DMS 273 (cell line): ENCODE data around the gene ATP6V0C.
A peak's percentile ranks its signal among the peaks of the same experiment; 100 is the strongest.
"Not testable (repeated sequence)": the region's sequence is repeated elsewhere in the genome, so short reads cannot be mapped to it uniquely, and the experiment has no call there.

ENCODE experiments used
- DNase-seq: peaks from one replicate; lab custom pipeline; 2025; ENCODE audit not compliant: unreplicated experiment; lab: John Stamatoyannopoulos, UW

Gene ATP6V0C

DNA sequence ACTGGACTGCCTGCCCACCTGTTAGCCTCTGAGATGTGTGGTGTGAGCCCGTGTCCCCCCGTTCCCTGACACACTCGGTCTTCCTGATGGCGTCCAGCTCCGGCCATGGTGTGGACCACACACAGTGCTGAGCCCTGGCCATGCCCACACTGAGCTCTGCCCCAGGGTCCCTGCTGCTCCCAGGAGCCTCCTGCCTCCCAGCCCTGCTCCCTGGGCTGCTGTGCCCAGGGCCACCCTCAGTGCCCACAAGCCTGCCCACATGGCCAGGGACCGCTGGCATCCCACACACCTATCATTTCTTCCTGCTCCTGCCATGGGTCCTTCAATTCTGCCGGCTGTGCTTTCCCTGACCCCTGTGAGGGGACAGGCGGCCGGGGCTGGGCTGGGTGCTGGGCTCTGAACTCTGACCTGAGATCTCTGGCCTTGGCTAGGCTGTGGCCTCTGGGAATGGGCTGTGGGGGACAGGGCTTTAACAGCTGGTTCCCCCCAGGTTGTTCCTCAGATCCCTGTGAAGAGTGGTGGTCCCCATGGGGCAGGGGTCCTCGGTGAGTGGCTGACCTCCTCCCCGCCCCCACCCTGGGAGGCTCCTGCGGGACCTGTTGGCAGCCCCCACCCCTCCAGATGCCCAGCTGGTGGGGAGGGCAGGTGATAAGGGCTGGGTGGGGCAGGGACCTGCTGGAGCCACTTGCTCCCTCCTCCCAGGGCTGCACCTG lies 13.5 kb downstream of the ATP6V0C start:
- DNase-seq, result no peak

DNA sequence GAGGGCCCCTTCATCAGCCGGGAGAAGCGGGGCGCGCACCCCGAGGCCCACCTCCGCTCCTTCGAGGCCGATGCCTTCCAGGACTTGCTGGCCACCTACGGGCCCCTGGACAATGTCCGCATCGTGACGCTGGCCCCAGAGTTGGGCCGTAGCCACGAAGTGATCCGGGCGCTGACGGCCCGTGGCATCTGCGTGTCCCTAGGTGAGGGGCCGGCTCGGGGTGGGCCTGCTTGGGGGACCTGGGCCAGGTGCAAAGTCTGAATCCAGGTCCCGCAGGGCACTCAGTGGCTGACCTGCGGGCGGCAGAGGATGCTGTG lies 14.0 kb downstream of the ATP6V0C start:
- no peak for DNase-seq

DNA sequence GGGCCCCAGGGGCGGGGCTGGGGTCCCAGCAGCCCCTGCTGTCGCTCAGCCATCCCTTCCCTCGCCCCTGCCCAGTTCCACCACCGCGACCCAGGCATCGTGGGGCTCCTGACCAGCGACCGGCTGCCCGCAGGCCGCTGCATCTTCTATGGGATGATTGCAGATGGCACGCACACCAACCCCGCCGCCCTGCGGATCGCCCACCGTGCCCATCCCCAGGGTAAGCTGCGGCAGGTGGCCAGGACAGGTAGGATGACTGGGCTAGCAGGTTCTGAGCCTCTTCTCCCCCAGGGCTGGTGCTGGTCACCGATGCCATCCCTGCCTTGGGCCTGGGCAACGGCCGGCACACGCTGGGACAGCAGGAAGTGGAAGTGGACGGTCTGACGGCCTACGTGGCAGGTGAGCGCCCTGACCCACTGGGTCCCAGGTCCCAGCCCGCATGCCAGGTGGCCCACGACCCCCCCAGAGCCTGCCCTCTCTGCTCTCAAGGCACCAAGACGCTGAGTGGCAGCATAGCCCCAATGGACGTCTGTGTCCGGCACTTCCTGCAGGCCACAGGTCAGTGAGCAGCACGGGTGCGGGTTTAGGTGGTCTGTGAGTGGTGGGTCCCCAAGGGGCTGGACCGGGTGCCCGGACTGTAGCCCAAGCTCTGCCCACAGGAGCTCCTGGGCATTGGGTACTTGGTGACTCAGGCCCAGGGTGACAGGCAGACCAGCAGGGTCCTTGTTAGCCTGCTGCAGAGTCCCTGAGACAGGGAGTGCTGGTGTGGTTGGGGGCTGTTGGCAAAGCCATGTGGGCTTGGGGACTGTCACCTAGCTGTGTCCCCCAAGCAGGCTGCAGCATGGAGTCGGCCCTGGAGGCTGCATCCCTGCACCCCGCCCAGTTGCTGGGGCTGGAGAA lies 14.7 kb downstream of the ATP6V0C start:
- DNase-seq, result no peak

DNA sequence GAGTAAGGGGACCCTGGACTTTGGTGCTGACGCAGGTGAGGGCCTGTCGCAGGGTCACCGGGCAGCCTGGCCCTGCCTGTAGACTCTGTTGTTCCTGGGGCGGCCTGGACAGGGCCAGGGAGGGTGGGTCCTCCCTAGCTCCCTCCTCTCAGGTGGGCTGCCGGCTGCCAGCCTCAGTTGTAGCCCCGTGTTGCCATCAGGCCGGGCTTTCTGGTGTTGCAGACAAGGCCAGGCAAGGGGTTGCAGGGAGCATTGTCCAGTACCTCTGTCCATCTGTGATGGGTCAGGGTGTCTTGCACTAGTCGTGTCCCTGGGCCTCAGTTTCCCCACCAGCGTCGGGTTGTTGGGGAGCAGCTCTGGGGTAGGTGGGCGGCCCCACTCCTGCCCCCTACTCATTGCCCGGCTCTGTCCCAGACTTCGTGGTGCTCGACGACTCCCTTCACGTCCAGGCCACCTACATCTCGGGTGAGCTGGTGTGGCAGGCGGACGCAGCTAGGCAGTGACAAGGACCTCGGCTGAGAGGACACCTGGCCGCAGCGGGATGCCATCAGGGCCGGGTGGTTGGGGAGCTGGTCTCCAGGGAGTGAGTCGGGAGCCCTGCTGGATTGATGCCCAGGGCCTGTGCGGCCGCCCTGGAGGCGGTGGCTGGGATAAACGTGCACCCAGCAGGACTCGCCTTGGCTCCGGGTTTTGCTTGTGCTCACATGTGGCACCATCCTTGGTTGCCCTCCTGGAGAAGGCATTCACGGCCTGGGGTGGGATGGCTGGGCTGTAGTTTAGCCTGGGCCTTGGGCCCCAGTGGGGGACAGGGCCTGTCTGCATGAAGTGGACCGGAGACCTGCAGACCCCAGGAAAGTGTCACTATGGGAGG lies 15.5 kb downstream of the ATP6V0C start:
- DNase-seq, result peak; percentile 68

DNA sequence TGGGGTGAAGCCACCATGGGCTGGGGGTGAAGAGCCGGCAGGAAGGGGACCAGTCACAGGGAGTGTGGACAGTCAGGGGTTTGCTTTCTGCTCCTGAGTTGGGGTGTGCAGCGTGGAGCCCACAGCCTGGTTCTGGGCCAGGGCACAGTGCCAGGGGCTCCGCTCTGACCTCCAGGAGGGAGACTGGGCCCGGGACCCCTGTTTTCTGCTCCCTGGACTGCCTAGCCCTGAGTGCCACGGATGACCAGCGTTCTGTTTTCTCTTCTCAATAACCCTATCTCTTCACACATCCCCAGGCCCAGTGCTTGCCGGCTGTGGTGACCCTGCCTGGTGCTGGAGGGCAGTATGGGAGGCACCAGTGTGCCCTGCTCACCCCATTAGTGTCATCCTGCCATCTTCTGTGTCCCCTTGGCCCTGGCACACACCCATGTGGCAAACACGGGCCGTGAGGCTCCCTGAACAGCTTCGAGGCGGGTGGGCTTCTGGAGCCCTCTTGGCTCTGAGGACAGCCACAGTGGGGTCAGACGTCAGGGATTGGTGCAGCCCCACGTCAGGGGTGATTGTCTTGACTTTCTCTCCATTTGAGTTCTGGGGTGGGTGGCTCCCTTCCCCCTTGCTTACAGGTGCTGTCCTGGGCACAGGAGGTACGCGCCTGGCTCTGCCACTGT lies 16.3 kb downstream of the ATP6V0C start:
- no peak for DNase-seq

DNA sequence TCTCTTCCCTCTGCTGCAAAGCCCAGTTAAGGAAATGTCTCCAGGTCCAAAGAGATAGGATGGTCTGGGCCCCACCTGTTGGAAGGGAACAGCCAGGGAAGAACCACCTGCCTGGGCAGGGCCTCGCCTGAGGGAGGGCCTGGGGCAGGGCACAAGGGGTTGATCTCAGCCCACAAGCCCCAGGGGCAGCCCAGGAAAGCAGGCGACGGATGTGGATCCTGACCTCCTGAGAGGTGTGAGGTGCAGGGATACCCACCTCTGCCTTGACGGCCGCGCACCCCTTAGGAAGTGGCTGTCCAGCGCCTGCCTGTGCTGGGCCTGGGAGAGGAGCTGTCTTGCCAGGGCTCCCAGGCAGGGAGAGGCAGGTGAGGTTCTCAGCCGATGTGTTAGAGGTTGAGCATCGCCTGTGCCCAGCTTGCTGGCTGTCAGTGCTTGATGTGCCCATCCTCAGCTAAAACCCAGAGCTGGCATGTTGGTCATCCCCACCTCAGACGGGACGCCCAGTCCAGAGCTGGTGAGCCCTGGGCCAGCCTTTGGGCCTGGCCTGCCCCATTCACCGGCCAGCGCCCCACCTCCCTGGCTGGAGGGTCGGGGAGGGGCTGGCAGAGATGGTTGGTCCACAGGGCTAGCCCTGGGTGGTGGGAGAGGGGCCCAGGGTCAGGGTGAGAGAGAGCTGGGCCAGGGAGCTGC lies 17.0 kb downstream of the ATP6V0C start:
- DNase-seq, result no peak

DNA sequence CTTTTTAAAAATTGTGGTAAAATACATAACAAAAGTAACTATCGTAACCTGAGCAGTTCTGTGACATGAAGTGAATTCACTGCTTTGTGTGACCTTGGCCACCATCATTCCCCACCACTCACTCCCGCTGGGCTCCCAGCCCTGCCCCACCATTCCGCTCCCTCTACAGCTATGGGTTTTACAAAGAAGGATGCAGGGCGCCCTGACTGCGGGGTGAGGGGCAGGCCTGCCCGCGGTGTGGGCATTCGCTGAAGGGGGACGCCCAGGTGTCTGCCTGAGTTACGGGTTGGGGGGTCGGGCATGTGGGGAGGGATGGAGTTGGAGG lies 17.6 kb downstream of the ATP6V0C start, which contains the start of gene CEMP1:
CEMP1 (minus strand) TSS at position 38 of the 325 bp plus-strand sequence. CDS start 335 bp downstream, outside the sequence.
- DNase-seq, result no peak

DNA sequence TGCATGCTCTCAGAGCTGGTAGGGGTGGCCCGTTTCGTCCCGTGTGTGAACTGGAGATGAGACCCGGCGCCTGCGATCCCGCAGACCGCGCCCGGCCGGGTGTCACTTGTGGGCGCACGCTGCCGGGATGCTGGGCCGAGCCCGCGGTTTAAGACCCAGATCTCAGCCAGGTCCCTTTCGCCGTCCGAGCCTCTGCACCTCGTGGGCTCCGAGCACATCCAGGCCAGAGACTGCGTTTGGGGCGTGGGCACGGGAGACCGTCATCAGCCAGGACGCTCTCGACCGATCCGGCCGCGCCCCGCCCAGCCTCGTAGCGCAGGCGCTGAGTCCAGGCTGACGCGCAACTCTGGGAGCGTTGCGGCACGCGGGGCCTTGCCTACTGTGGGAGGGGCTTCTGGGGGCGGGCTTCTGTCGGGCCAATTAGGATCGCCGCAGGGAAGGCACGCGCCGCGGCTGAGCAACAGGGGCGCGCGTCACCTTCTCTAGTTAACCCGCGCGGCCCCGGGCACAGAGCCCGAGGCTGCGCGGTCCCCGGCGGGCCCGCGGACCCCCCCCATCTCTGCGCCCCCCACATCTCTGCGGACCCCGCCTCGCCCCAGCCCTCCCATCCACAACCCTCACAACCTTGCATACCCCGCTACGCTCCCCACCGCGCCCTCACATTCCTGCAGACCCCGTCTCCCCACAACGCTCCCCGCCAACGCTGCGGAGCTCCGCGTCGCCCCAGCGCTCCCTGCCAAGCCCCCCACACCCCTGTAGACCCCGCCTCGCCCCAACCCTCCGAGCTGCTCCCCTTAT lies 18.1 kb downstream of the ATP6V0C start:
- DNase-seq, result peak; percentile 99

DNA sequence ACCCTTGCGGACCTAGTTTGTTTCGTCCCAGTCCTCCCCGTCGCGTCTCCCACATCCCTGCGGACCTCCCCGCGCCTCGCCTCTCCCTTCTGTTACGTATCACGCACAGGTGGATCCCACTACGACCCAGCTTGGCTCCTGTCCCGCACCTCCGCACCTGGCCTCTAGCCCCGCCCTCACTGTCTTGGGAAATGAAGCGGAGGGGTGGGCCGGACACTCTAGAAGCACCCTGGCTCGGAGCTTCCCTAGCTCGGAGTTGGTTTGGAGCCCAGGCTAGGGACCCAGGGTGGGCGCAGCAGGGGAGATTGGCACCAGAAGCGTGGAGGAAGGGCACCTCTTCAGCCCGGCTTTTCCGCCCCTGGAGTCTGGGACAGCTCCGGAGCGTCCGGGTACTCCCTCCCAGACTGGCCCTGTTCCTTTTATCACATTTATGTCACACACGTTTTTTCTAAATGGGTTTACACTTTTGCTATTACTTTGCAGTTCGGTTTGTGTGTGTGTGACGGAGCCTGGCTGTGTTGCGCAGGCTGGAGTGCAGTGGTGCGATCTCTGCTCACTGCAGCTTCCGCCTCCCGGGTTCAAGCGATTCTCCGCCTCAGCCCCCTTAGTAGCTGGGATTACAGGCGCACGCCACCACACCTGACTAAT lies 18.9 kb downstream of the ATP6V0C start:
- DNase-seq, result peak; percentile 60

DNA sequence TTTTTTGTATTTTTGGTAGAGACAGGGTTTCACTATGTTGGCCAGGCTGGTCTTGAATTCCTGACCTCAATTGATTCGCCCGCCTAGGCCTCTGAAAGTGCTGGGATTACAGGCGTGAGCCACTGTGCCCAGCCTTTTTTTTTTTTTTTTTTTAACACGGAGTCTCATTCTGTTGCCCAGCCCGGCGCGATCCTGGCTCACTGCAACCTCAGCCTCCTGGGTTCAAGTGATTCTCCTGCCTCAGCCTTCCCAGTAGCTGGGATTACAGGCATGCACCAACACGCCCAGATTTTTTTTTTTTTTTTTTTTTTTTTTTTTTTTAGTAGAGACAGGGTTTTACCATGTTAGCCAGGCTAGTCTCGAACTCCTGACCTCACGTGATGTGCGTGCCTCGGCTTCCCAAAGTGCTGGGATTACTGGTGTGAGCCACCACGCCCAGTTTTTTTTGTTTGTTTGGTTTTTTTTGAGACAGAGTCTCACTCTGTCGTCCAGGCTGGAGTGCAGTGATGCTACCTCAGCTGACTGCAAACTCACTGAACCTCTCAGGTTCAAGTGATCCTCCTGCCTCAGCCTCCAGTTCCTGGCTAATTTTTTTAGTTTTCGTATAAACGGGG lies 19.5 kb downstream of the ATP6V0C start:
- not testable (repeated sequence) for DNase-seq

DNA sequence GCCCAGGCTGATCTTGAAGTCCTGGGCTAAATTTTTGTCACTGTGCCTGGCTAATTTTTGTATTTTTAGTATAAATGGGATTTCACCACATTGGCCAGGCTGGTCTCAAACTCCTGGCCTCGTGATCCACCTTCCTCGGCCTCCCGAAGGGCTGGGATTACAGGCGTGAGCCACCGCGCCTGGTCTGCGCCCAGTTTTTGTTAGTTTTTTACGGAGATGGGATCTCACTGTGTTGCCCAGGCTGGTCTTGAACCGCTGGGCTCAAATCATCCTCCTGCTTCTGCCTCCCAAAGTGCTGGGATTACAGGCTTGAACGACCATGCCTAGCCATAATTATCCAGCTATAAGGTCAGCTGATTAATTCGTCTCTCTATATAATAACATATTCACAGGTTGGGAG lies 20.2 kb downstream of the ATP6V0C start:
- DNase-seq, result no peak

DNA sequence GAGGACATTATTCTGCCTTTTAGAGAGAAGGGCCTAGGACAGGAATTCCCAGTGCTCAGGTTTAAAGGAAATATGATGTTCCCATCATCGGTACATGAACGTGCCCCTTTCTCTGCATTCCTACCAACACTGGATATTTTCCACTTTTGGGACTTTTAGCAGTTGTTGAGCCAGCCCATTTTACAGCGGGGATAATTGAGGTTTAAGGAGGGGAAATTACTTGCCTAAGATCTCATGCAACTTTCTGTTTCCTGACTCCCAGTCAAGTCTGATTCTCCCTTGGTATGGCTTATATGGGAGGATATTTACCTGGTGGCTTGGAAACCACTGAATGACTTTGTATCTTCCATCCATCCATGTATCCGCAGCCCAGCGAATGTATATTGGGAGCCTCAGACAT lies 20.6 kb downstream of the ATP6V0C start:
- not testable (repeated sequence) for DNase-seq

DNA sequence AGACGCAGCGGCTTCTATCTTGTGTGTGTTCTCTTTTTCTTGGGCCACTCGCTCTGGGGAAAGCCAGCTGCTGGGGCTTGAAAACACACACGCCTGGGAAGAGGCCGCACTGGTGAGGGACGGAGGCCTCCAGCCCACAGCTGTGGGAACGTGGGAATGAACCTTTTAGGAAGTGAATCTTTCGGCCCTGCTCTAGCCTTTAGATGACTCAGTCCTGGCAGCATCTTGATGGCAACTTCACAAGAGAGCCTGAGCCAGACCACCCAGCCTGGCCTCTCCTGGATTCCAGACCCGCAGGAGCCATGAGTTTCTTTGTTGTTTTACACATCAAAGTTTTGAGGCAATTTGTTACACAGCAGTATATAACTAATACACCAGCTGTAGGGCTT lies 21.9 kb downstream of the ATP6V0C start:
- DNase-seq, result no peak

DNA sequence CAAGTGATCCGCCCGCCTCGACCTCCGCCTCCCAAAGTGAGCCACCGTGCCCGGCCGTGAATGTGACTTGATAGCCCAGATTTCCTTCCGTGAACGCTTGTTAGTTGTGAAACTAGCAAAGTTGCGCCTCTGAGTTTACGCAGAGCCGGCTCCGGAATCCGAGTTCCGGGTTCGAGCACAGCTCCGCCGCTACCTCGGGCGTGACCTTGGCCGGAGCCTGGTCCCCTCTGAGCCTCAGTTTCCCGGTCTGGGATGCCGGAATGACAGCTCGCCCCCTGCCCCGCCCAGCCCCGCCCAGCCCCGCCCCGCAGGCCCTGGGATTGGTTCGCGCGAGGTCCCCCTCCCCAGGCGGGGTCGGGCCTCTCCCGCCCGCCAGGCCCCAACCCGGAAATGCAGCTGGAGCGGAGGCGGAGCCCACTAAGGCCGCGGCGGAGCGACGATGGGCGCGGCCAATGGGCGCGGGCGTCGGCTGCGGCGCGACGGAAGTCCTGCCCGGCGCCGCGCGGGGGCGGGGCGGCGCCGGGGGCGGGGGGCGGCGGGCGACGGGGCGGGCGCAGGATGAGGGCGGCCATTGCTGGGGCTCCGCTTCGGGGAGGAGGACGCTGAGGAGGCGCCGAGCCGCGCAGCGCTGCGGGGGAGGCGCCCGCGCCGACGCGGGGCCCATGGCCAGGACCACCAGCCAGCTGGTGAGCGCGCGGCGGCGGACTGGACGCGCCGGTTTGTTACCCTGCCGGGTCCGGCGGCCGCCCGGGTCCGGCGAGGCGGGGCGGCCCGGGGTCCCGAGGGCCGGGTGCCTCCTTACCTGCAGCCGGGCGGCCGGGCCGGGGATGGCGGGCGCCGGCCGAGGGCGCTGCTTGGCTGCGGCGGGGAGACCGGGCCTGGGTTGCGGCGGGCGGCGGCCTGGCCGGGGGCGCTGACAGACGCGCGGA lies 24.0 kb downstream of the ATP6V0C start, which contains the start of gene PDPK1:
PDPK1 (plus strand) TSS at position 571 of the 929 bp plus-strand sequence; CDS start at position 663, 92 bp downstream.
- peak; percentile 99 for DNase-seq

DNA sequence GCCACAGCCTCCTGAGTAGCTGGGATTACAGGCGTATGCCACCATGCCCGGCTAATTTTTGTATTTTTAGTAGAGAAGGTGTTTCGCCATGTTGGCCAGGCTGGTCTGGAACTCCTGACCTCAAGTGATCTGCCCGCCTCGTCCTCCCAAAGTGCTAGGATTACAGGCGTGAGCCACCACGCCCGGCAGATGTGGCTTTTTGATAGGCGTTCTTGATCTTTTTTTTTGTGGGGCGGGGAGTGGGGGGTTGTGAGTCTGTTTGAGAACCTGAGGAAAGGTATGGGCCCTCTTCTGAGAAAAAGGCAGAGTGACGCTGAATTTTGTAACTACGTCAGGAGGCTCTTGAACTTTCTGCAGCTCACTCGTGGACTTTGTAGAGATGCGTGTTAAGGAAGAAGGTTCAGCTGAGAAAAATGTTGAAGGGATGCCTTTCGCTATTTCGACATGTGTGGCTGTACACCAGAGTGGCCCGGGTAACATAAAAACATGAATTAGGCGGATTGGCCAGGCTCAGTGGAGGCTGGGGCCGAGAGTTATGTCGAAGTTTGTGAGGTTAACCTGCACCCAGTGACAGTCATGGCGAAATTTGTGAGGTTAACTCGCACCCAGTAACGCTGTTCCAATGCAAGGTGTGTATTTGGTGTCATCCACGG lies 25.6 kb downstream of the ATP6V0C start:
- DNase-seq, result not testable (repeated sequence)

DNA sequence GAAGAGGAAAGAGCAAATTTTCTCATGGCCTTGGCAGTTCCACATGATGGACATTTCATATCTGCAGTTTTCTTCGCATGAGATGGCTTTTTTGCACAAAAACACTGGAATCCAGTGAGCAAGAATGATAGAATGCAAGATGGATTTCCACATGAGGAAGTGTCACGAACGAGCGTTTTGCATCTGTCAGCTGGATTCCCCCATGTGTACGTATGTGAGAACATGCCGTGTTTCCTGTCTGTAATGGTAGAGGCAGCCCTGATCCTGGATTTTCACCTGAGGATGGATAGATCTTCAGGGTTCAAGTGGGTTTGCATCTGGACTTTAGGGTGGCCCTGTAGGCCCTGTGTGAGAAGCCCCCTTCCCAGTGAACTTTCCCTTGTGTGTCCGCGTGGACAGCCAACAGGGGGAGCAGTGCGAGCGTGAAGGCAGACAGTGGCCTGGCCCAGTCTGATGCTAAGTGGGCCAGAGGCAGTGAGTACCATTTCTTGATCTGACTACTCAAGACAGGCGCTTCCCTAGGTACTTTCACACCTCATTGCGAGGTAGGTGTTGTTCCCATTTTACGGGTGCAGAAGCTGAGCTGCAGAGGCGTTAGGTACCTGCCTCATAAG lies 26.2 kb downstream of the ATP6V0C start:
- peak; percentile 60 for DNase-seq
